ENCODE data around the gene TENT4A. TPM values are rescaled to one million over a fixed set of nuclear protein-coding genes. Genes with fewer than 3 reads are reported as not detected.

The TENT4A gene
- total RNA-seq, 1 experiment from 2014 or later: 29.6 TPM

GRCh38 chr5:6717247-6717646, 4.0 kb downstream of the TENT4A start:
- no peak overlapping the region for H3K27ac ChIP-seq (ENCODE audit: low read length)
- ATAC-seq (no peak), DNase-seq (ENCODE audit: low read depth, low spot score) (no peak)
- no TSS peak for BruUV-seq (replicated peaks)
- H3K9me3 ChIP-seq (ENCODE audit: control insufficient read depth, insufficient read depth, low read depth, low read length): no peaks in the 10 kb centered on the region
- ChIA-PET CTCF (no interaction called here), POLR2A (no interaction called here)
- H3K4me3 ChIP-seq (ENCODE audit: low read depth in 2 of 2, low read length in 2 of 2): no peak overlapping the region
- TF ChIP-seq REST (IDR thresholded peaks at IDR 0.05; ENCODE audit: insufficient read depth in 1 of 2, low read depth in 2 of 2, low read length in 1 of 2) (no peak), POLR2AphosphoS5 (IDR thresholded peaks at IDR 0.05; ENCODE audit: low read depth, low read length) (no peak)
- TF ChIP-seq, protein P1, sequence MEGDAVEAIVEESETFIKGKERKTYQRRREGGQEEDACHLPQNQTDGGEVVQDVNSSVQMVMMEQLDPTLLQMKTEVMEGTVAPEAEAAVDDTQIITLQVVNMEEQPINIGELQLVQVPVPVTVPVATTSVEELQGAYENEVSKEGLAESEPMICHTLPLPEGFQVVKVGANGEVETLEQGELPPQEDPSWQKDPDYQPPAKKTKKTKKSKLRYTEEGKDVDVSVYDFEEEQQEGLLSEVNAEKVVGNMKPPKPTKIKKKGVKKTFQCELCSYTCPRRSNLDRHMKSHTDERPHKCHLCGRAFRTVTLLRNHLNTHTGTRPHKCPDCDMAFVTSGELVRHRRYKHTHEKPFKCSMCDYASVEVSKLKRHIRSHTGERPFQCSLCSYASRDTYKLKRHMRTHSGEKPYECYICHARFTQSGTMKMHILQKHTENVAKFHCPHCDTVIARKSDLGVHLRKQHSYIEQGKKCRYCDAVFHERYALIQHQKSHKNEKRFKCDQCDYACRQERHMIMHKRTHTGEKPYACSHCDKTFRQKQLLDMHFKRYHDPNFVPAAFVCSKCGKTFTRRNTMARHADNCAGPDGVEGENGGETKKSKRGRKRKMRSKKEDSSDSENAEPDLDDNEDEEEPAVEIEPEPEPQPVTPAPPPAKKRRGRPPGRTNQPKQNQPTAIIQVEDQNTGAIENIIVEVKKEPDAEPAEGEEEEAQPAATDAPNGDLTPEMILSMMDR (IDR thresholded peaks at IDR 0.05): no peak
- no peaks in the 10 kb centered on the region for H3K27me3 ChIP-seq (ENCODE audit: control insufficient read depth, insufficient read depth, low read length)
- H3K36me3 ChIP-seq (ENCODE audit: control insufficient read depth, insufficient read depth, low read length): no peaks in the 10 kb centered on the region; the same call in 1 of the 2 replicates
- peaks cover 38% of the 10 kb centered on the region for H3K4me1 ChIP-seq (ENCODE audit: control insufficient read depth, insufficient read depth, low read length)
- in situ Hi-C loops (cut with HindIII; ENCODE audit: low pct_unique_long_range_greater_than_20kb, low sequenced_read_pairs): no loop called here
- intact Hi-C loops (cut with micrococcal nuclease; ENCODE audit: unreplicated experiment): loop anchor here (10.0 kb wide), 1 partner anchor 82 kb away; the partner anchor contains the start of genes NSUN2 and SRD5A1

DNA sequence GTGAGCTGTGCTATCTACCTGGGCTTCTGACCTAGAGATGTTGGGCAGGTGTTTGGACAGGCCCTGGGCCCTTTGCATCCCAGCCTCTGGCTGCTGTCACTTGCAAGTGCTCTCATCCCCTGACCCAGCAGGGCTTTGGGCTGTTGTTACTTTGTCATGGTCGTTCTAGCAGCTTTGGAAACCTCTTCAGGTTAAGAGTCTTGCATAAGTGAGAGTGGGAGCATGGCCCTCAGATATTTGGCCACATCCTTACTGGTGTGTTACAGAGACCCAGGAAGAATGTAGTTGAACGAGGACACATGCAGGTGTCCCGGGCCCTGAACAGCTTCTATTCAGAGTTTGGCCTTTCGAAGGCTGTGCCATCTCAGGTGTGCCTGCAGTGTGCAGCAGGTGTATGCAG, 4.5 kb downstream of the TENT4A start:
- no TSS peak for BruUV-seq (replicated peaks)
- H3K36me3 ChIP-seq (ENCODE audit: control insufficient read depth, insufficient read depth, low read length): no peaks in the 10 kb centered on the region; the same call in 1 of the 2 replicates
- no peaks in the 10 kb centered on the region for H3K9me3 ChIP-seq (ENCODE audit: control insufficient read depth, insufficient read depth, low read depth, low read length)
- no peak overlapping the region for H3K27ac ChIP-seq (ENCODE audit: low read length)
- TF ChIP-seq SIN3A (IDR thresholded peaks at IDR 0.05; ENCODE audit: borderline replicate concordance, insufficient read depth, low read depth, low read length) (no peak), REST (IDR thresholded peaks at IDR 0.05; ENCODE audit: insufficient read depth in 1 of 2, low read depth in 2 of 2, low read length in 1 of 2) (no peak)
- TF ChIP-seq, protein P1 (IDR thresholded peaks at IDR 0.05): no peak
- intact Hi-C loops (cut with micrococcal nuclease; ENCODE audit: unreplicated experiment): loop anchor here (10.0 kb wide), 1 partner anchor 83 kb away; the partner anchor contains the start of genes NSUN2 and SRD5A1
- ChIA-PET CTCF (no interaction called here), POLR2A (no interaction called here)
- no peaks in the 10 kb centered on the region for H3K27me3 ChIP-seq (ENCODE audit: control insufficient read depth, insufficient read depth, low read length)
- DNase-seq (ENCODE audit: low read depth, low spot score) (no peak), ATAC-seq (no peak)
- in situ Hi-C loops (cut with HindIII; ENCODE audit: low pct_unique_long_range_greater_than_20kb, low sequenced_read_pairs): no loop called here
- no peak overlapping the region for H3K4me3 ChIP-seq (ENCODE audit: low read depth in 2 of 2, low read length in 2 of 2)
- H3K4me1 ChIP-seq (ENCODE audit: control insufficient read depth, insufficient read depth, low read length): peaks cover 43% of the 10 kb centered on the region
